GM21515 (cell line): ENCODE data around the gene ST6GAL1.
"Not testable (repeated sequence)": the region's sequence is repeated elsewhere in the genome, so short reads cannot be mapped to it uniquely, and the experiment has no call there.

Source experiments
- ATAC-seq: cut with Tn5 transposase; IDR thresholded peaks from one replicate; pipeline ENCODE4 v1.9.1; 2021; ENCODE audit not compliant: unreplicated experiment

Gene ST6GAL1

DNA sequence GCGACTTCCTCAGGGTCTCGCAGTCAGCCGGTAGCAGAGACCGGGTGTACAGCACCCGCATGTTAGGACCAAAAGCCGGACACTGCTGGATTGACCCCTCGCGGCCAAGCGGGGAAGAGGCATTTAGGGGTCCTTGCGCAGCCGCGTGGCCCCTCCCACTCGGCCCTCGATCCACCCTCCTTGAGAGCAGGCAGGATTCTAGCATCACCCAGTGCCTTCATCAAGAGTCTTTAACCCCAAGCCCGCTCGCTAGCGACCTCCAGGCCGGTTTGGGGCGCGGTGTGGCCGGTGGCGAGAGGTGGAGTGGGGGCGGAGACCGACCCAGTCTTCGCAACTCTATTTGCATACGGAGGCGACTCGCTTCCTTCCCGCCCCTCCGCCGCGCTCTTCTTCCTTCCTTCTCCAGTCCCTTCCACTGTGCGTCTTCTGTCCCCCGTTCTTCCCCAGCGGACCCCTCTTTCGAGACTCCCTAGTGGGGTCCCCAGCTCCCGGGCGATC is at the start of gene ST6GAL1:
Gene ST6GAL1, plus strand, starts transcription at position 384 of the 498 bp plus-strand sequence. CDS start 112,178 bp downstream, outside the sequence.
- peak; percentile 67 for ATAC-seq

GRCh38 chr3:186882150-186882524 is 48.2 kb upstream of the ST6GAL1 start:
- no peak for ATAC-seq

DNA sequence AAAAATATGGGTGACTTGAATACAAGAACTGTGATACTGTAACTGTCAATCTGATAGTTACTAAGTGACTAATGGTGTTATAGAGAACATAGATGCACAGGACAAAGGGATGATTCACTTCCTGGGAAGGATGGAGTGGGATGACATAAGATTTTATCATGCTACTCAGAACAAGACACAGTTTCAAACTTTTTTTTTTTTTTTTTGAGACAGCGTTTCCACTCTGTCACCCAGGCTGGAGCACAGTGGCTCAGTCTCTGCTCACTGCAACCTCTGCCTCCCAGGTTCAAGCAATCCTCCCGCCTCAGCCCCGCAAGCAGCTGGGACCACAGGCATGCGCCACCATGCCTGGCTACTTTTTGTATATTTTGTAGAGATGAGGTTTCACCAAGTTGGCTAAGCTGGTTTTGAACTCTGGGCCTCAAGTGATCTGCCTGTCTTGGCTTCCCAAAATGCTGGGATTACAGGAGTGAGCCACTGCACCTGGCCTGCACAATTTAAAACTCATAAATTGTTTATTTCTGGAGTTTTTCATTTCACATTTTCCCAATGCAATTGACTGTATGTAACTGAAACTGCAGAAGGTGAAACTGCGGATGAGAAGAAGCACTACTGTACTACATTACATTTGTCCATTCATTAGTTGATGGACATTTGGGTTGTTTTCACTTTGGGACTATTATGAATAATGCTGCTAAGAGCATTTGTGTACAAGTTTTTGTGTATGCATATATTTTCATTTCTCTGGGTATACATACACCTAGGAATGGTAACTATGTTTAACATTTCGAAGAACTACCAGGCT is 47.2 kb upstream of the ST6GAL1 start:
- no peak for ATAC-seq

DNA sequence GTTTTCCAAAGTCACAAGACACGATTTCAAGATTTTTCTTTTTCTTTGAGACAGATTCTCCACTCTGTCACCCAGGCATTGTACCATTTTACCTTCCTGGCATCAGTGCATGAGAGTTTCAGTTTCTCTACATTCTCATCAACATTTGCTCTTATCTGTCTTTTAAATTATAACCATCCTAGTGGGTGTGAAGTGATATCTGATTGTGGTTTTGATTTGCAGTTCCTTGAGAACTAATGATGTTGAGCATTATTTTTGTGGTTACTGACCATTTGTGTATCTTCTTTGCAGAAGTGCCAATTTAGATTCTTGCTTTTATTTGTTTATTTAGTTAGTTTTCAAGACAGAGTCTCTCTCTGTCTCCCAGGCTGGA is 46.7 kb upstream of the ST6GAL1 start:
- ATAC-seq, result no peak

- ATAC-seq, result not testable (repeated sequence)
Measured at GRCh38 chr3:186884868-186885267, 45.5 kb upstream of the ST6GAL1 start.

- no peak for ATAC-seq
Measured at GRCh38 chr3:186886202-186886981, 43.9 kb upstream of the ST6GAL1 start.

GRCh38 chr3:186887507-186887938 is 42.8 kb upstream of the ST6GAL1 start:
- not testable (repeated sequence) for ATAC-seq

DNA sequence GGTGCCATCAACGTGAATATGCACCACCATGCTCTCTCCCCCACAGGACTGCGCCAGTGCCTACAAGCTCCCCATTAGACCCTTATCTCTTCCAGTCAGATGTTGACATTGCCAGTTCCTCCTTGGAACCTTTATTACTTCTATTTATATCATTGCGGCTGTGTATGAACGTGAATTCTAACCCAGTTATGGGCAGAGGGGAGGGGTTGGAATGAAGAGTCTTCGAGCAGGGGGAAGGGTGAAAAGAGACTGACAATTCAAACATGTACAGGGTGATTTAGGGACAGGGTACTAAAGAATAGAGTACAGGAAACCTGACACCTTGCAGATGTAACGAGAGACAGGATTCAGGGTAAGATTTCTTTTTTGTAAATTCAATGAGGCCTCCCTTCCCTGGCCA is 41.8 kb upstream of the ST6GAL1 start:
- ATAC-seq, result no peak

DNA sequence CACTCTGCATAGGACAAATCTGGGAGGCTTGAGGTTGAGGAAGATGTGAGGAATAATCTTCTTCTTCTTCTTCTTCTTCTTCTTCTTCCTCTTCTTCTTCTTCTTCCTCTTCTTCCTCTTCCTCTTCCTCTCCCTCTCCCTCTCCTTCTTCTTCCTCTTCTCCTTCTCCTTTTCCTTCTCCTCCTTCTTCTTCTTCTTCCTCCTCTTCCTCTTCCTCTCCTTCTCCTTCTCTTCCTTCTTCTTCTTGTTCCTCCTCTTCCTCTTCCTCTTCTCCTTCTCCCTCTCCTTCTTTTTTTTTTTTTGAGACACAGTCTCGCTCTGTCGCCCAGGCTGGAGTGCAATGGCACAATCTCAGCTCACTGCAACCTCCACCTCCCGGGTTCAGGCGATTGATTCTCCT is 40.6 kb upstream of the ST6GAL1 start:
- ATAC-seq, result not testable (repeated sequence)

DNA sequence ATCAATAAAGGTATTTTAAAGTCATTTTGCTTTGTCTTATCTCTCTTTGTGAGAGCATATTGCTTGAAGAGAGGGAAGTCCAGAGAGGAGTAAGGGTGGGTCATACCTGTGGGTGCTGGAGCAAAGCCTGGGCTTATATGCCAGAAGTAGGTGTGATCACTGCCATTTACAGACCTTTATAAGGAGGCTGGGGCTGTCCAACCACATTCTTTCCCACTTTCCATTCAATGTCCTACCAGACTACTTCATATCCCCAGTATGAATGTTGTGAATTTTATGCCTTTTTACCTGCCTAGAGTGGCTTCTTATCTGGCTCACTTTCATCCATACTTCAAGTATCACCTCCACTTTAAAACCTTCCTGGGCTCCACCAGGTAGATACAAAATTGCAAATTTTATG is 39.4 kb upstream of the ST6GAL1 start:
- ATAC-seq, result no peak

GRCh38 chr3:186893071-186893470 is 37.3 kb upstream of the ST6GAL1 start:
- ATAC-seq, result not testable (repeated sequence)

DNA sequence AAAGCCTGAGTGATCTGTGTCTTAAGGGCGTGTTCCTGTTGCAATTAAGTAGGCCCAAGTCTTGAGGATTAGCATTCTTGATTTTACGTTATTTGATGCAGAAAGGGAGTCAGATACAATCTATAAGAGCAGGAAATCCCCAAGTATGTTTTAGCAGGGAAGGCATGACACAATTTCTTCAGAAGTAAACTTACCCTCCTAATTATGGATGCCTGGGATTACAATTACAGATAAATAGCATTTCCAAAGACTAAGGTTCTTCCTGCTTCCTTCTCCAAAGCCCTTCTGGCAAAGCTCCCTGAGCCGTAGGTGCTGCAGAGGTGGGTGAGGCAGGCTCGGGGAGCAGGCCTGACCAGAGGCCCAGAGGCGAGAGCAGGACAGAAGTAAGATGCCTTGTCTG is 34.9 kb upstream of the ST6GAL1 start:
- no peak for ATAC-seq

GRCh38 chr3:186896006-186896405 is 34.3 kb upstream of the ST6GAL1 start:
- no peak for ATAC-seq

DNA sequence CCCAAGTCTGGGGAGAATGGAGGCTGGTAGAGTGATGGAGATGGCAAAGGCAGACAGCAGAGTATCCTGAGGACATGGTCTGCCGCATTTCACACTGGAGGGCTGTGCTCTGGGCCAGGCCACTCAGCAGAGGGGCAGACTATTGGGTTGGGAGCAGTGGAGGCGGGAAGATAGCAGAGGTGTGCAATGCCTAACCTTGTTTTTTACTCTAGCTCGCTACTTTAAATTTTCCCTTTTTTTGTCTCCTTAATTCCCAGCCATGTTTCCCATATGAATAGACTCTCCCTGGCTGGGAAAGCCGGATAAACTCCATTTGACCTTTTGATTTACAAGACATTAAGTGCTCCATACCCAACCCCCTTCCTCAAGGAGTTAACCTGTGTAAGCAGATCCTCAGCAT is 33.5 kb upstream of the ST6GAL1 start:
- ATAC-seq, result no peak

DNA sequence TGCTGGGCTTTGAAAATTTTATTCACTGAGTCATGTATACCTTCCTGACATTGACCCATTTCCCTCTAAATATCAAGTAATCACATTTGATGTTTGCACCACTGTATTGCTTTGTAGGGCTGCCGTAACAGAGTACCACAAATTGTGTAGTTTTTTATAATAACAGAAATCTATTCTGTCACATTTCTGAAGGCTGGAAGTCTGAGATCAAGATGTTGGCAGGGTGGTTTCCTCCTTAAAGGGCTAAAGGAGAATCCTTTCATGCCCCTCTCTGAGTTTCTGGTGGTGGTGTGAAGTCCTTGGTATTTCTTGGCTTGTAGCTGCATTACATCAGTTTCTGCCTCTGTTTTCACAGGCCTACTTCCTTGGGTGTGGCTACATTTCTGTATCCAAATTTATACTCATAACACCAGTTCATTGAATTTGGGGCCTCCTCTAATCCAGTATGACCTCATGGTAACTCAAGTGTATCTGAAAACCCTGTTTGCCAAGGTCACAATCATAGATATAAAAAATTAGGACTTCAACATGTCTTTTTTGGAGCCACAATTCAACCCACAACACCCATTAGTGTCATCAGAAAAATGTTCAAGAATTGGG is 29.1 kb upstream of the ST6GAL1 start:
- no peak for ATAC-seq

DNA sequence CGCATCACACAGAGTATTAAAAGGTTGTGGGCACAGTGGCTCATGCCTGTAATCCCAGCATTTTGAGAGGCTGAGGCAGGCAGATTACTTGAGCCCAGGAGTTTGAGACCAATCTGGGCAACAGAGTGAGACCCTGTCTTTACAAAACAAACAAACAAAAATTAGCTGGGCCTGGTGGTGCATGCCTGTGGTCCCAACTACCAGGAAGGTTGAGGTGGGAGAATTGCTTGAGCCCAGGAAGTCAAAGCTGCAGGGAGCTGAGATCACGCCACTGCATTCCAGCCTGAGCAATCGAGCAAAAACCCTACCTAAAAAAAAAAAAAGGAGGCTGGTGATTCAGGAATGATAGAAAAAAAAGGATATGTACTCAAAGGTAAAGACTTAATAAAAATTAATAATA is 28.2 kb upstream of the ST6GAL1 start:
- no peak for ATAC-seq

DNA sequence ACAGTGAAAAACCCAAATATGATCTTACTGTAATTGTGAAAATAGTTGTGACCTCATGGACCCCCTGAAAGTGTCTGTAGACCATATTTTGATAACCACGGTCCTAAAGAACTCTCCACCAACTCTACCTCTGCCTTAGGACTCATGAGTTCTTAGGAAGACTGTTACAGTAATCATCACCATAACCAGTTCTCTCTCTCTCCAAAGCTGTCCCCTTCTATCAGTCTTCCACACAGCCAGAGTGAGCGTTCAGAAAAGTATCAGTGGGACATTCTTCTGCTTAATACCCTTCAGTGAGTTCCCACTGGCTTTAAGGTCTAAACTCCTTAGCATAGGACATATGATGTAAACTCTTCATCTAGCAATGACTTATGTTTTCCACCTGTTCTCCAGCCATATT is 27.6 kb upstream of the ST6GAL1 start:
- ATAC-seq, result no peak

DNA sequence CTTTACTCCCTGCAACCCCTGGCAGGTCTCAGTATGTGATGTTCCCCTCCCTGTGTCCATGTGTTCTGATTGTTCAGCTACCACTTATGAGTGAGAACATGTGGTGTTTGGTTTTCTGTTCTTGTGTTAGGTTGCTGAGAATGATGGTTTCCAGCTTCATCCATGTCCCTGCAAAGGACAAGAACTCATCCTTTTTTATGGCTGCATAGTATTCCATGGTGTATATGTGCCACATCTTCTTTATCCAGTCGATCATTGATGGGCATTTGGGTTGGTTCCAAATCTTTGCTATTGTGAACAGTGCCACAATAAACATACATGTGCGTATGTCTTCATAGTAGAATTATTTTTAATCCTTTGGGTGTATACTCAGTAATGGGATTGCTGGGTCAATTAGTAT is 26.6 kb upstream of the ST6GAL1 start:
- ATAC-seq, result not testable (repeated sequence)

DNA sequence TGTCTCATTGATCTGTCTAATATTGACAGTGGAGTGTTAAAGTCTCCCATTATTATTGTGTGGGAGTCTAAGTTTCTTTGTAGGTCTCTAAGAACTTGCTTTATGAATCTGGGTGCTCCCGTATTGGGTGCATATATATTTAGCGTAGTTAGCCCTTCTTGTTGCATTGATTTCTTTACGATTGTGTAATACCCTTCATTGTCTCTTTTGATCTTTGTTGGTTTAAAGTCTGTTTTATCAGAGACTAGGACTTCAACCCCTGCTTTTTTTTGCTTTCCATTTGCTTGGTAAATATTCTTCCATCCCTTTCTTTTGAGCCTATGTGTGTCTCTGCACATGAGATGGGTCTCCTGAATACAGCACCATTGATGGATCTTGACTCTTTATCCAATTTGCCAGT is 23.3 kb upstream of the ST6GAL1 start:
- ATAC-seq, result not testable (repeated sequence)

- no peak for ATAC-seq
Measured at GRCh38 chr3:186909078-186909853, 21.1 kb upstream of the ST6GAL1 start.
